ENCODE measurements around the gene CCL5.
A peak's percentile ranks its signal among the peaks of the same experiment; 100 is the strongest.

Gene CCL5
- total RNA-seq = 167 to 465 reads per million in 2 donors

DNA sequence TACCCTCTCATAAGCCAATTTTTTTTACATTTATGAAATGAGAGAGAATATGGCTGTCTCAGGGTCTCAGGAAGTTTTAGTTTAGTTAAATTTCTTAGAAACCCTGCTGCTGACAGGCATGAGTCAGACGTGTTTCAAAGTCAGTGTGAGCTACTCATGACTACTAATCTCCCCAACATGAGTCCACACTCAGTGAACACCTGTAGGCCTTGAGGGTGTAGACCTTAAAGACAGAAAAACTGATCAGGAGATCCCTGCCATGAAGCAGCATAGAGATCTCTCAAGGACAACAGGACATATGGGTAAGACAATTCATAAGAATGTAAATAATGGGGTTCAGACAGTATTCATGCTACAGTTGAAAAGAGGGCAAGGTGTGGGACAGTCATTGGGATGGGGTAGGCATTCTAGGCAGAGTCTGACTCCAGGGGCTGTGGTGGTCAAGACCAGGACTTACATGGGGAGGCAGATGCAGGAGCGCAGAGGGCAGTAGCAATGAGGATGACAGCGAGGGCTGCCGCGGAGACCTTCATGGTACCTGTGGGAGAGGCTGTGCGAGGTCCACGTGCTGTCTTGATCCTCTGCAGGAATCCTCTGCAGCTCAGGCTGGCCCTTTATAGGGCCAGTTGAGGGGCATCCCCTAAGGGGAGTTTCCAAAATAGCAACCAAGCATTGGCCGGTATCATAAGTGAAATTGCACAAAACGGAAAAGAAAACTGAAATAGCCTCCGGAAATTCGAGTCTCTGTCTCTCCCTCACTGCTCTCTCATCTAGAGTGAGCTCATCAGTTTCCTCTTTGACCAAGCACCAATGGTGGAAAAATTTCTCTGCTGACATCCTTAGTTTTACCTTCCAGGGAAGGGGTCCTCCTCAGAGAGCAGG lies at the start of gene CCL5:
Gene CCL5 (minus strand): TSS at position 588 of the 882 bp plus-strand sequence.
- DNase-seq = peak; percentile 39

DNA sequence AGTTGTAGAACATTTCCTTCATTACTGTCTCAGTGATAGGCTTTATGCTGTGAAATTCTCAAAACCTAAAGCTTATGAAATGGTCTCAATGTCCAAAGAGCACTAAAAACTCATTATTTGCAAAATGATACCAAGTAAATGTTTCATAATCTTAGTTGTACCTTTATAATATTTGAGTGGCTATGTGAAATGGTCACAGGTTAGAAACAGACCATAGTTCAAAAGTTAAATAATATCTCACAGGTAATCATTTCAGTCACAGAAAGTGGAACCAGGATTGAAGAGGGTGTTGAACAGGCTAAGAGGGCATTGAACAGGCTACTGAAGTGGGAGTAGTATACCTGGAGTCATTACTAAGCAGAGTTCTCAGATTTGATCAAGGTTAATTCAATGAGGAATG lies 47.6 kb upstream of the CCL5 start:
- no peak for DNase-seq

DNA sequence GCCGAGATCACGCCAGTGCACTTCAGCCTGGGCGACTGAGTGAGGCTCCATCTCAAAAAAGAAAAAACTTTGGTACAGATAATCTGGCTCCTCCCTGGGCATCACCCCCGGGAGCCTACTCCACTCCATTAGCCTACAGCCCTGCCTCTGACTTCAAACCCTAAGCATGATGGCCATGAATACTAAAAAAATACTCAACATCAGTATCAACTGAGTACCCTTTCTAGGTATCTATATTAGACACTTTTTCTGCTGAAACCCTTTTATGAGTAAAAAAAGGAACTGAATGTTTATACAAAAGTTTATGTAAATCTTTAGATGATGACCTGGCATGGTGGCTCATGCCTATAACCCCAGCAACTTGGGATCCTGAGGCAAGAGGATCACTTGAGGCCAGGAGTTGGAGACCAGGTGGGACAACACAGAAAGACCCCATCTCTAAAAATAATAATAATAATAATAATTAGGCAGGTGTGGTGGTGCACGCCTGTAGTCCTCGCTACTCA lies 43.5 kb upstream of the CCL5 start:
- DNase-seq = no peak

DNA sequence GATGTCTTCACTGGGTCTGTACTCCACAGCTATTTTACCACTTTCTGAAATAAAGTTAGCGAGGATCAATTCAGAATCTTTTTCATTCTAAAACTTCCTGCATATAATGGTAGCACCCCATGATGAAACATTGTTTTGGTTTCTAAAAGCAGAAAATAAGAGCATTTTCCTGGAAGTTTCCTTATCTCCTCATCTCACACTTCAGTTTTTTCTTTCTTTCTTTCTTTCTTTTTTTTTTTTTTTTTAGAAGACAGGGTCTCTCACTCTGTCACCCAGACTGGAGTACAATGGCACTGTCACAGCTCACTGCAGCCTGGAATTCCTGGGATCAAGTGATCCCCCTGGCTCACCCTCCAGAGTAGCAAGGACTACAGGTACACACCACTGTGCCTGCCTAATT lies 40.1 kb upstream of the CCL5 start:
- no peak for DNase-seq

- DNase-seq = no peak
Measured at GRCh38 chr17:35918665-35919064, 38.5 kb upstream of the CCL5 start.

- no peak for DNase-seq
Measured at GRCh38 chr17:35917519-35918213, 37.5 kb upstream of the CCL5 start.

- DNase-seq = no peak
Measured at GRCh38 chr17:35915153-35915964, 35.2 kb upstream of the CCL5 start.

GRCh38 chr17:35914354-35914753 lies 34.2 kb upstream of the CCL5 start:
- DNase-seq = no peak

DNA sequence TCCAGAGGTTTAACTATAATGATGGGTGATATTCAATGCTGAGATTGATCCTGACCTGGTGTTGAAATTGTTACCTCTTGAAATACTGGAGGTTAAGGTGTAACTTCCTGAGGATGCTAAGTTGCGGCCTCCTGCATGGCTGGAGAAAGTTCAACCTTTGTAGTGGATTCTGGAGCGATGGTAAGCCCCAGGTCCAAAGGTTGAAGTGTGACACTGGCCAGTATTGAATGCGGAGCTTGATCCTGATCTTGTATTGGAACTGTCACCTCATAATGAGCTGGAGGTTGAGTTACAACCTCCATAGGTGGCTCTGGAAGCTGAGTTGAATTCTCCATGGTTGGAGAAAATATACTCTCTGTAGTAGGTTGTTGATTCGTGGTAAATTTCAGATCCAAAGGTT lies 33.4 kb upstream of the CCL5 start:
- DNase-seq = no peak

GRCh38 chr17:35912942-35913341 lies 32.8 kb upstream of the CCL5 start:
- DNase-seq = no peak

GRCh38 chr17:35912339-35912912 lies 32.3 kb upstream of the CCL5 start:
- no peak for DNase-seq

DNA sequence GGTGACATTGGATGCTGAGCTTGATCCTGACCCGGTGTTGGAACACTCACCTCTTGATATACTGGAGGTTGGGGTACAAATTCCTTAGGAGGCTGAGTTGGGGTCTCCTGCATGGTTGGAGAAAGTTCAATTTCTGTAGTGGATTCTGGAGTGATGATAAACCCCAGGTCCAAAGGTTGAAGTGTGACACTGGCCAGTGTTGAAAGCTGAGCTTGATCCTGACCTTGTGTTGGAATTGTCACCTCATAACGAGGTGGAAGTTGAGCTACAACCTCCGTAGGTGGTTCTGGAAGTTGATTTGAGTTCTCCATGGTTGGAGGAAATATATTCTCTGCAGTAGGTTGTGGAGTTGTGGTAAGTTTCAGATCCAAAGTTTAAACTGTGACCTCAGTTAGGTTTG lies 29.2 kb upstream of the CCL5 start:
- DNase-seq = no peak

DNA sequence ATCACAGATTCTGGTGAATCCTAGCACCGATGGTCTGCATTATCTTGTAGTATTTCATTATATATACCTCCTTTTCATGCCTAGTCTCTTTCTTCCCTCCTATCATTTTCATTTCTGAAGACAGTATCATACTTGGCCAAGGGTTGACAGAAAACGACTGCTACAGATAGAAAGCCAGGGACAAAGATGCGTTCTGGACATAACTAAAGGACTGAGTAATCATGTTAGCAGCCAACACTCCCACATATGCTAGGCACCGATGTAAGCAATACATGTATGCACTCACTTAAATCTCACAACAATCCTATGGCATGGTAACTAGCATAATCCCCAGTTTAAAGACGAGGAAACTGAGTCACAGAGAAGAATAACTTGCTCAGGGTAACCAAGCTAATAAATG lies 27.5 kb upstream of the CCL5 start:
- no peak for DNase-seq

GRCh38 chr17:35906926-35907637 lies 26.9 kb upstream of the CCL5 start:
- DNase-seq = no peak

DNA sequence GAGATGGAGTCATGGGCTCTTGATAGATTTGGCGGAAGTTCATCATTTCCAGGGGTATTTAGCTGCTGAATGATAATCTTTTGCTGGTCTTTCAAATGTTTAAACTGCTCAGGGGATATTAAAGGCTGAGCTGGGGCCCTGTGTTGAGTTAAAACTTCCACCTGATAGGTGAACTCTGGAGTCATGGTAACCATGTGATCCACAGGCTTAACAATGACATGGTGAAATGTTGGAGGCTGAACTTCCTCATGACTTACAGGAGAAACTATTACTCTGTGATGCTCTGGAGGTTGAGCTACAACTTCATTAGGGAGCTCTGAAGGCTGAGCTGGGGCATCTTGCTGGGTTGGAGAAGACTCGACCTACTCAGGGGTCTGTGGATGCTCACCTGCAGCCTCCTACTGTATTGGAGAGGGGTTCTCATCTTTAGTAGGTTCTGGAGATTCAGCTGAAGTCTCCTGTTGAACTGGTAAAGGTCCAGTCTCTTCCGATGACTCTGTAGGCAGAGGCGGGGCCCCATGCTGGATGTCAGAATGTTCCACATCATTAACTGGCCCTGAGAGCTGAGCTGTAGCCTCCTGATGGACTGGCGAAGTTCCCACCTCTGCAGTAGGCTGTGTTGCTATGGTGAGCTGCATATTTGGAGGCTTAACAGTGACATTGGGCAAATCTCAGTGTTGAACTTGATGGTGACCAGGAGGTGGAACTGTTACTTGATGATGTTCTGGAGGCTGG lies 26.2 kb upstream of the CCL5 start:
- no peak for DNase-seq

GRCh38 chr17:35903451-35903850 lies 23.3 kb upstream of the CCL5 start:
- no peak for DNase-seq

DNA sequence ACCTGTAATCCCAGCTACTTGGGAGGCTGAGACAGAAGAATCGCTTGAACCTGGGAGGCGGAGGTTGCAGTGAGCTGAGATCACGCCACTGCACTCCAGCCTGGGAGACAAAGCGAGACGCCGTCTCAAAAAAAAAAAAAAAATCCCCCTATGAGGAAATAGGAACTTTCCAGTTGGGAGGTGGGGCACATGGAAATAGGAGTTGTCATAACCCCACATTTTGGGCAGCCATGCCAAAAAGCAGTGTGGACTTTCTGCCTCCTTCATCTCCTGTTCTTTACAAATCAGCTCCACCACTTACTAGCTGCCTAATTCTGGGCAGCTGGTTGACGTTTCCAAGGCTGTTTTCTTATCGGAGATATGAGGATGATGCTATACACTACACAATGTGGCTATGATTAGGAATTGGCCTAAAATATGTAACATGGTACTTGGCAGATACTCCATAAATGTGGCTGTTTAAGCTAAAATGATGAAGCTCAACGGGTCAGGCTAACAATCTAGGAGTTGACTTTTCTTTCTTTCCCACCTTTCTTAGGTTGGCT lies 21.5 kb upstream of the CCL5 start:
- no peak for DNase-seq

- no peak for DNase-seq
Measured at GRCh38 chr17:35900708-35901480, 20.7 kb upstream of the CCL5 start.

DNA sequence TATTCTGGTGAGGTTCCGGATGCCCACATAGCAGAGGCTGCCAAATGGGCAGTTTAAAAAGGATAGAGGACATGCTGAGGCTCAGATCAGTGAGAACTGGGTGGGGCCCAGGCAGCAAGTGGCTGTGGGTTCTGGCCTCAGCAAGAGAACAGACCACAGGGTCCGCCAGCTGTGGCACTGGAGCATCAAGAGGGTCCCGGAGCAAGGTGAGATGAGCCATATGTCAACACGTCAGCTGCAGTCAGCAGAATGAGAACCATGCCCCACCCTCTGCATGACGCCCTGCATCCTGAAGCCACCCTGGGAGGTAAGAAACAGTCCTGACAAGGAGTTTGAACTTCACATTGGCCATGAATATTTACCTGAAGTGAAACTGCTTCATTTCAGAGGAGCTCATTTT lies 20.1 kb upstream of the CCL5 start:
- DNase-seq = no peak

All from T-helper 9 cell (primary cell).